GM23338 (cell line): Measurements from ENCODE around the gene RIT2.

Experiments
- CREB1 ChIP-seq: fragments of 250-450 bp; sonication (Bioruptor Pico); IDR thresholded peaks from 2 replicates; pipeline ENCODE4 v1.5.0; 2020; ENCODE audit warnings: low read depth, mild to moderate bottlenecking, moderate library complexity
- CTCF ChIP-seq, 2 experiments: fragments of 200-600 bp in 1 of 2; sonication (generic) in 1 of 2; conservative IDR thresholded peaks; 2 replicates each; pipeline versions ENCODE4 v1.5.1 to v1.6.1; 2016 to 2017; ENCODE audit warnings: antibody characterized with exemption in 2 of 2, low read depth in 2 of 2, mild to moderate bottlenecking in 2 of 2, moderate library complexity in 1 of 2
- ETS1 ChIP-seq: IDR thresholded peaks from 2 replicates; pipeline ENCODE4 v1.6.1; 2016; ENCODE audit warnings: antibody characterized with exemption
- EZH2 ChIP-seq: fragments of 200-600 bp; sonication (generic); IDR thresholded peaks from one replicate; pipeline ENCODE4 v1.8.0; 2017; ENCODE audit warnings: antibody characterized with exemption, mild to moderate bottlenecking, low read depth; ENCODE audit not compliant: unreplicated experiment
- JUNB ChIP-seq: IDR thresholded peaks from one replicate; pipeline ENCODE4 v1.6.1; 2016; ENCODE audit warnings: antibody characterized with exemption; ENCODE audit not compliant: unreplicated experiment
- REST ChIP-seq: IDR thresholded peaks from one replicate; pipeline ENCODE4 v1.6.1; 2018; ENCODE audit warnings: antibody characterized with exemption; ENCODE audit not compliant: unreplicated experiment
- ZNF462 ChIP-seq: fragments of 250-450 bp; sonication (Bioruptor Pico); IDR thresholded peaks from 2 replicates; pipeline ENCODE4 v1.5.0; 2020; ENCODE audit warnings: mild to moderate bottlenecking, moderate library complexity

- TF ChIP-seq EZH2 (no peak), CTCF (conservative IDR thresholded peaks at IDR 0.05; ENCODE audit: low read depth in 2 of 2) (no peak), CREB1 (CRISPR knock-in tag) (no peak), REST (no peak), JUNB (no peak), ETS1 (no peak), ZNF462 (no peak)
Measured at GRCh38 chr18:43040281-43040680, 75.2 kb downstream of the RIT2 start.
